WTC11 (cell line): ENCODE measurements around the gene GALNT18. TPM values are rescaled to one million over a fixed set of nuclear protein-coding genes. Genes with fewer than 3 reads are reported as not detected.

ENCODE experiments used
- ATAC-seq: fragments of 200-7000 bp; cut with Tn5 transposase; 2 replicates; pipeline ENCODE4 v1.10.0; 2021; ENCODE audit warnings: mild to moderate bottlenecking, moderate library complexity
- CTCF ChIA-PET: fragments of 300-600 bp; sonication (Branson Sonifier 250); formaldehyde crosslinking; loops from one replicate; lab custom pipeline; 2021; ENCODE audit warnings: antibody characterized with exemption; lab: Charles Lee
- POLR2A ChIA-PET: fragments of 350-600 bp; sonication (Branson Sonifier 250); formaldehyde crosslinking; loops from one replicate; lab custom pipeline; 2021; ENCODE audit warnings: antibody characterized with exemption; lab: Charles Lee
- DNase-seq: peaks from one replicate; pipeline ENCODE4 v3.0.0; 2021; ENCODE audit warnings: low spot score
- H3K27ac Mint-ChIP-seq: 2 replicates; pipeline ENCODE4 v1.8.0; 2021; ENCODE audit warnings: mixed read lengths
- H3K27me3 Mint-ChIP-seq: 2 replicates; pipeline ENCODE4 v1.8.0; 2021; ENCODE audit warnings: low read depth, mild to moderate bottlenecking, moderate library complexity, mixed read lengths
- H3K36me3 Mint-ChIP-seq: 2 replicates; pipeline ENCODE4 v1.8.0; 2021; ENCODE audit warnings: mixed read lengths
- H3K4me1 Mint-ChIP-seq: 2 replicates; pipeline ENCODE4 v1.8.0; 2022; ENCODE audit warnings: mixed read lengths
- H3K4me3 Mint-ChIP-seq: 2 replicates; pipeline ENCODE4 v1.8.0; 2021; ENCODE audit warnings: mild to moderate bottlenecking, moderate library complexity, mixed read lengths
- H3K9me3 Mint-ChIP-seq: 2 replicates; pipeline ENCODE4 v1.8.0; 2021; ENCODE audit warnings: mixed read lengths
- ARID4B ChIP-seq: sonication (generic); formaldehyde crosslinking; IDR thresholded peaks from 2 replicates; pipeline ENCODE4 v1.8.0; 2023; ENCODE audit warnings: missing genetic modification reagents, mild to moderate bottlenecking, borderline replicate concordance
- ATF2 ChIP-seq: sonication (generic); formaldehyde crosslinking; IDR thresholded peaks from 2 replicates; pipeline ENCODE4 v1.8.1; 2022; ENCODE audit warnings: low read depth, missing genetic modification reagents, borderline replicate concordance
- CBFB ChIP-seq: sonication (generic); formaldehyde crosslinking; IDR thresholded peaks from 2 replicates; pipeline ENCODE4 v1.8.1; 2022; ENCODE audit warnings: mild to moderate bottlenecking, low read depth, missing genetic modification reagents
- EMX1 ChIP-seq: fragments of 250-450 bp; sonication (Bioruptor Pico); IDR thresholded peaks from 2 replicates; pipeline ENCODE4 v1.8.0; 2021; ENCODE audit warnings: mild to moderate bottlenecking
- ESRRA ChIP-seq: sonication (generic); formaldehyde crosslinking; IDR thresholded peaks from 2 replicates; pipeline ENCODE4 v1.8.1; 2022; ENCODE audit warnings: mild to moderate bottlenecking, missing genetic modification reagents, borderline replicate concordance
- GRHL2 ChIP-seq: fragments of 250-450 bp; sonication (Bioruptor Pico); IDR thresholded peaks from 2 replicates; pipeline ENCODE4 v1.8.0; 2022; ENCODE audit warnings: mild to moderate bottlenecking, moderate library complexity; ENCODE audit not compliant: insufficient replicate concordance, severe bottlenecking
- MAX ChIP-seq: sonication (generic); formaldehyde crosslinking; IDR thresholded peaks from 2 replicates; pipeline ENCODE4 v1.8.0; 2022; ENCODE audit warnings: mild to moderate bottlenecking, missing genetic modification reagents
- NFE2L1 ChIP-seq: sonication (generic); formaldehyde crosslinking; IDR thresholded peaks from 2 replicates; pipeline ENCODE4 v1.8.1; 2023; ENCODE audit warnings: missing genetic modification reagents
- NFYB ChIP-seq: sonication (generic); formaldehyde crosslinking; conservative IDR thresholded peaks from 2 replicates; pipeline ENCODE4 v1.8.0; 2022; ENCODE audit warnings: low read depth, missing genetic modification reagents
- PRRX2 ChIP-seq: fragments of 250-450 bp; sonication (Bioruptor Pico); IDR thresholded peaks from 2 replicates; pipeline ENCODE4 v1.8.0; 2021; ENCODE audit warnings: mild to moderate bottlenecking
- TEAD1 ChIP-seq: sonication (generic); formaldehyde crosslinking; IDR thresholded peaks from 2 replicates; pipeline ENCODE4 v1.8.0; 2022; ENCODE audit warnings: mild to moderate bottlenecking, missing genetic modification reagents
- TP53 ChIP-seq: sonication (generic); formaldehyde crosslinking; IDR thresholded peaks from 2 replicates; pipeline ENCODE4 v1.8.1; 2023; ENCODE audit warnings: mild to moderate bottlenecking, missing genetic modification reagents
- ZNF219 ChIP-seq: sonication (generic); formaldehyde crosslinking; IDR thresholded peaks from 2 replicates; pipeline ENCODE4 v1.8.0; 2023; ENCODE audit warnings: missing genetic modification reagents, mild to moderate bottlenecking, borderline replicate concordance
- ZNF396 ChIP-seq: fragments of 250-450 bp; sonication (Bioruptor Pico); IDR thresholded peaks from 2 replicates; pipeline ENCODE4 v1.8.0; 2021; ENCODE audit warnings: mild to moderate bottlenecking, moderate library complexity, borderline replicate concordance
- total RNA-seq: library from RNA; stranded (reverse); gene quantifications from 3 replicates; pipeline ENCODE4 v1.2.3, GENCODE V29; 2021
- TF ChIP-seq, protein P1 (sequence below): sonication (generic); formaldehyde crosslinking; IDR thresholded peaks from 2 replicates; pipeline ENCODE4 v1.8.1; 2022; ENCODE audit warnings: missing genetic modification reagents, borderline replicate concordance
- TF ChIP-seq, protein P2 (sequence below): sonication (generic); formaldehyde crosslinking; conservative IDR thresholded peaks from 2 replicates; pipeline ENCODE4 v1.8.1; 2022; ENCODE audit warnings: mild to moderate bottlenecking, missing genetic modification reagents
- TF ChIP-seq, protein P3 (sequence below): fragments of 250-450 bp; sonication (Bioruptor Pico); IDR thresholded peaks from 2 replicates; pipeline ENCODE4 v1.9.0; 2021; ENCODE audit warnings: mild to moderate bottlenecking
- TF ChIP-seq, protein P4 (sequence below): fragments of 250-450 bp; sonication (Bioruptor Pico); IDR thresholded peaks from 2 replicates; pipeline ENCODE4 v1.9.0; 2021; ENCODE audit warnings: mild to moderate bottlenecking
- TF ChIP-seq, protein P5 (sequence below): sonication (generic); formaldehyde crosslinking; IDR thresholded peaks from 2 replicates; pipeline ENCODE4 v1.8.1; 2023; ENCODE audit warnings: mild to moderate bottlenecking, missing genetic modification reagents

The GALNT18 gene
- total RNA-seq, 1 experiment from 2014 or later: 5.0 TPM

- TF ChIP-seq, protein P1, sequence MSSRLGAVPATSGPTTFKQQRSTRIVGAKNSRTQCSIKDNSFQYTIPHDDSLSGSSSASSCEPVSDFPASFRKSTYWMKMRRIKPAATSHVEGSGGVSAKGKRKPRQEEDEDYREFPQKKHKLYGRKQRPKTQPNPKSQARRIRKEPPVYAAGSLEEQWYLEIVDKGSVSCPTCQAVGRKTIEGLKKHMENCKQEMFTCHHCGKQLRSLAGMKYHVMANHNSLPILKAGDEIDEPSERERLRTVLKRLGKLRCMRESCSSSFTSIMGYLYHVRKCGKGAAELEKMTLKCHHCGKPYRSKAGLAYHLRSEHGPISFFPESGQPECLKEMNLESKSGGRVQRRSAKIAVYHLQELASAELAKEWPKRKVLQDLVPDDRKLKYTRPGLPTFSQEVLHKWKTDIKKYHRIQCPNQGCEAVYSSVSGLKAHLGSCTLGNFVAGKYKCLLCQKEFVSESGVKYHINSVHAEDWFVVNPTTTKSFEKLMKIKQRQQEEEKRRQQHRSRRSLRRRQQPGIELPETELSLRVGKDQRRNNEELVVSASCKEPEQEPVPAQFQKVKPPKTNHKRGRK (CRISPR knock-in tag): no peak
- no peak for TF ChIP-seq ZNF396 (CRISPR knock-in tag)
- TF ChIP-seq ATF2: no peak
- no peak for TF ChIP-seq ESRRA
- TF ChIP-seq, protein P2, sequence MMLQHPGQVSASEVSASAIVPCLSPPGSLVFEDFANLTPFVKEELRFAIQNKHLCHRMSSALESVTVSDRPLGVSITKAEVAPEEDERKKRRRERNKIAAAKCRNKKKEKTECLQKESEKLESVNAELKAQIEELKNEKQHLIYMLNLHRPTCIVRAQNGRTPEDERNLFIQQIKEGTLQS (CRISPR knock-in tag): no peak
- TF ChIP-seq, protein P3, sequence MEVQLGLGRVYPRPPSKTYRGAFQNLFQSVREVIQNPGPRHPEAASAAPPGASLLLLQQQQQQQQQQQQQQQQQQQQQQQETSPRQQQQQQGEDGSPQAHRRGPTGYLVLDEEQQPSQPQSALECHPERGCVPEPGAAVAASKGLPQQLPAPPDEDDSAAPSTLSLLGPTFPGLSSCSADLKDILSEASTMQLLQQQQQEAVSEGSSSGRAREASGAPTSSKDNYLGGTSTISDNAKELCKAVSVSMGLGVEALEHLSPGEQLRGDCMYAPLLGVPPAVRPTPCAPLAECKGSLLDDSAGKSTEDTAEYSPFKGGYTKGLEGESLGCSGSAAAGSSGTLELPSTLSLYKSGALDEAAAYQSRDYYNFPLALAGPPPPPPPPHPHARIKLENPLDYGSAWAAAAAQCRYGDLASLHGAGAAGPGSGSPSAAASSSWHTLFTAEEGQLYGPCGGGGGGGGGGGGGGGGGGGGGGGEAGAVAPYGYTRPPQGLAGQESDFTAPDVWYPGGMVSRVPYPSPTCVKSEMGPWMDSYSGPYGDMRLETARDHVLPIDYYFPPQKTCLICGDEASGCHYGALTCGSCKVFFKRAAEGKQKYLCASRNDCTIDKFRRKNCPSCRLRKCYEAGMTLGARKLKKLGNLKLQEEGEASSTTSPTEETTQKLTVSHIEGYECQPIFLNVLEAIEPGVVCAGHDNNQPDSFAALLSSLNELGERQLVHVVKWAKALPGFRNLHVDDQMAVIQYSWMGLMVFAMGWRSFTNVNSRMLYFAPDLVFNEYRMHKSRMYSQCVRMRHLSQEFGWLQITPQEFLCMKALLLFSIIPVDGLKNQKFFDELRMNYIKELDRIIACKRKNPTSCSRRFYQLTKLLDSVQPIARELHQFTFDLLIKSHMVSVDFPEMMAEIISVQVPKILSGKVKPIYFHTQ (CRISPR knock-in tag): no peak
- no peak for TF ChIP-seq TEAD1
- no peak for TF ChIP-seq ZNF219 (CRISPR knock-in tag)
- no peak for TF ChIP-seq ARID4B
These were observed 204.9 kb downstream of the GALNT18 start (continued) for GRCh38 chr11:11416917-11417316.

GRCh38 chr11:11416502-11416901, 205.3 kb downstream of the GALNT18 start:
- peaks cover 4% of the 10 kb centered on the region; the same call in 1 of the 2 replicates for H3K9me3 Mint-ChIP-seq
- ChIA-PET POLR2A (no interaction called here), CTCF (no interaction called here)
- ATAC-seq (no peak), DNase-seq (no peak)
- H3K36me3 Mint-ChIP-seq: no peaks in the 10 kb centered on the region
- H3K4me3 Mint-ChIP-seq: no peak overlapping the region
- H3K4me1 Mint-ChIP-seq: peaks cover 30% of the 10 kb centered on the region
- H3K27me3 Mint-ChIP-seq: no peaks in the 10 kb centered on the region
- no peak overlapping the region for H3K27ac Mint-ChIP-seq
- no peak for TF ChIP-seq NFE2L1
- no peak for TF ChIP-seq ZNF219 (CRISPR knock-in tag)
- no peak for TF ChIP-seq ZNF396 (CRISPR knock-in tag)
- TF ChIP-seq, protein P4, sequence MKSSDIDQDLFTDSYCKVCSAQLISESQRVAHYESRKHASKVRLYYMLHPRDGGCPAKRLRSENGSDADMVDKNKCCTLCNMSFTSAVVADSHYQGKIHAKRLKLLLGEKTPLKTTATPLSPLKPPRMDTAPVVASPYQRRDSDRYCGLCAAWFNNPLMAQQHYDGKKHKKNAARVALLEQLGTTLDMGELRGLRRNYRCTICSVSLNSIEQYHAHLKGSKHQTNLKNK (CRISPR knock-in tag): no peak
- no peak for TF ChIP-seq CBFB (CRISPR knock-in tag)
- TF ChIP-seq NFYB (CRISPR knock-in tag): no peak
- TF ChIP-seq, protein P1 (CRISPR knock-in tag): no peak
- TF ChIP-seq EMX1: no peak
- TF ChIP-seq, protein P5, sequence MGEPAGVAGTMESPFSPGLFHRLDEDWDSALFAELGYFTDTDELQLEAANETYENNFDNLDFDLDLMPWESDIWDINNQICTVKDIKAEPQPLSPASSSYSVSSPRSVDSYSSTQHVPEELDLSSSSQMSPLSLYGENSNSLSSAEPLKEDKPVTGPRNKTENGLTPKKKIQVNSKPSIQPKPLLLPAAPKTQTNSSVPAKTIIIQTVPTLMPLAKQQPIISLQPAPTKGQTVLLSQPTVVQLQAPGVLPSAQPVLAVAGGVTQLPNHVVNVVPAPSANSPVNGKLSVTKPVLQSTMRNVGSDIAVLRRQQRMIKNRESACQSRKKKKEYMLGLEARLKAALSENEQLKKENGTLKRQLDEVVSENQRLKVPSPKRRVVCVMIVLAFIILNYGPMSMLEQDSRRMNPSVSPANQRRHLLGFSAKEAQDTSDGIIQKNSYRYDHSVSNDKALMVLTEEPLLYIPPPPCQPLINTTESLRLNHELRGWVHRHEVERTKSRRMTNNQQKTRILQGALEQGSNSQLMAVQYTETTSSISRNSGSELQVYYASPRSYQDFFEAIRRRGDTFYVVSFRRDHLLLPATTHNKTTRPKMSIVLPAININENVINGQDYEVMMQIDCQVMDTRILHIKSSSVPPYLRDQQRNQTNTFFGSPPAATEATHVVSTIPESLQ (CRISPR knock-in tag): no peak
- TF ChIP-seq TP53 (CRISPR knock-in tag): no peak
- no peak for TF ChIP-seq PRRX2
- no peak for TF ChIP-seq MAX (CRISPR knock-in tag)
- TF ChIP-seq GRHL2 (CRISPR knock-in tag): no peak
